NOMO-1 treated with DMSO at 0.1 percent for 48 hours (cell line): ENCODE data around the gene TMCO4.

Experiments
- DNase-seq: peaks from one replicate; lab custom pipeline; 2025; ENCODE audit not compliant: unreplicated experiment; lab: John Stamatoyannopoulos, UW

Gene TMCO4

GRCh38 chr1:19723874-19724273, 75.8 kb downstream of the TMCO4 start:
- DNase-seq, result no peak

GRCh38 chr1:19720973-19721372, 78.7 kb downstream of the TMCO4 start:
- DNase-seq, result no peak

- DNase-seq, result no peak
These were observed 79.5 kb downstream of the TMCO4 start for GRCh38 chr1:19720174-19720573.

- DNase-seq, result no peak
These were observed 82.2 kb downstream of the TMCO4 start for GRCh38 chr1:19717467-19717866.

- peak; percentile 87 for DNase-seq
These were observed 84.1 kb downstream of the TMCO4 start for GRCh38 chr1:19715334-19716203.

- no peak for DNase-seq
These were observed 86.8 kb downstream of the TMCO4 start for GRCh38 chr1:19712928-19713327.

- DNase-seq, result no peak
These were observed 88.7 kb downstream of the TMCO4 start for GRCh38 chr1:19710825-19711611.

- DNase-seq, result no peak
These were observed 90.4 kb downstream of the TMCO4 start for GRCh38 chr1:19709260-19709793.

- DNase-seq, result no peak
These were observed 91.1 kb downstream of the TMCO4 start for GRCh38 chr1:19708567-19709110.

GRCh38 chr1:19706136-19706535, 93.6 kb downstream of the TMCO4 start:
- DNase-seq, result no peak

GRCh38 chr1:19705464-19705863, 94.3 kb downstream of the TMCO4 start:
- DNase-seq, result no peak

- DNase-seq, result no peak
These were observed 95.2 kb downstream of the TMCO4 start for GRCh38 chr1:19704247-19705113.

GRCh38 chr1:19703280-19703679, 96.4 kb downstream of the TMCO4 start:
- DNase-seq, result no peak

GRCh38 chr1:19700079-19700777, 99.5 kb downstream of the TMCO4 start:
- DNase-seq, result no peak

- peak; percentile 3 for DNase-seq
These were observed 101.5 kb downstream of the TMCO4 start for GRCh38 chr1:19698181-19698580.

- DNase-seq, result no peak
These were observed 102.9 kb downstream of the TMCO4 start for GRCh38 chr1:19696820-19697219.

GRCh38 chr1:19695772-19696171, 103.9 kb downstream of the TMCO4 start:
- no peak for DNase-seq

- DNase-seq, result no peak
These were observed 105.4 kb downstream of the TMCO4 start for GRCh38 chr1:19694298-19694697.

GRCh38 chr1:19690342-19690741, 109.4 kb downstream of the TMCO4 start:
- no peak for DNase-seq

GRCh38 chr1:19689856-19690255, 109.9 kb downstream of the TMCO4 start:
- no peak for DNase-seq
